ENCODE measurements around the gene HBP1. TPM values are rescaled to one million over a fixed set of nuclear protein-coding genes. Genes with fewer than 3 reads are reported as not detected.
A peak's percentile ranks its signal among the peaks of the same experiment; 100 is the strongest.
"Not testable (repeated sequence)": the region's sequence is repeated elsewhere in the genome, so short reads cannot be mapped to it uniquely, and the experiment has no call there.

HBP1 gene
- polyA plus RNA-seq, 3 donors, result 41.2 to 52.9 (median 44.7) TPM

DNA sequence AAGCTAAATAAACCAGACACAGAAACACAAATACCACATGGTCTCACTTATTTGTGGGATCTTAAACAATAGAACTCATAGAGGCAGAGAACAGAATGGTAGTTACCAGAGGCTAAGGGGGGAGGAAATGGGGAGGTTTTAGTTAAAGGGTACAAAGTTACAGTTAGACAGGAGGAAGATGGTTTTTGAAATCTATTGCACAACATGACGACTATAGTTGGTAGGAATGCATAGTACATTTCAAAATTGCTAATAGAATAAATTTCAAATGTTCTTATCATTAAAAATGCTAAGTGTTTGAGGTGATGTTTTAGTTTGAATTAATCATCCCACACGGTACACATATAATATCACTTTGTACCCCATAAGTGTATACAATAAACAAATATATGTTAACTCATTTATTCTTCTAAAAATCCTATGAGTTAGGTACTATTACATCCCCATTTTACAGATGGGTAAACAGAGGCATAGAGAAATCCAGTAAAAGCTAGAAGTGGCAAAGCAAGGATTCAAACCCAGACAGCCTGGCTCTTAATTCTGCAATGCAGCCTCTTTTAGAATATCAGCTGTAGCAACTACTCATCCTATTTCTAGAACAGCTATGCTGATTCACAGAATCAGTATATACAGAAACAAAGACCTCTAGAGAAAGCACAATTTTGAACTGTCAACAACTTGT, 50.9 kb downstream of the HBP1 start:
- H3K4me1 ChIP-seq (ENCODE audit: control insufficient read depth in 1 of 2, insufficient read depth in 2 of 2, low read length in 2 of 2), result no peaks in the 10 kb centered on the region
- H3K27me3 Mint-ChIP-seq (ENCODE audit: low read depth in 3 of 3), result no peaks in the 10 kb centered on the region
- no peaks in the 10 kb centered on the region for H3K27me3 ChIP-seq (ENCODE audit: control insufficient read depth in 2 of 2, insufficient read depth in 2 of 2, low read length in 2 of 2)
- peaks cover 0 to 9% of the 10 kb centered on the region in 2 donors for H3K9me3 ChIP-seq (replicated peaks in 1 of 2; ENCODE audit: control insufficient read depth in 1 of 2, insufficient read depth in 1 of 2, low read length in 2 of 2)
- no peak overlapping the region for H3K4me2 ChIP-seq (replicated peaks; ENCODE audit: extremely low read depth, low read length, poor library complexity, severe bottlenecking)
- TF ChIP-seq, protein P1, sequence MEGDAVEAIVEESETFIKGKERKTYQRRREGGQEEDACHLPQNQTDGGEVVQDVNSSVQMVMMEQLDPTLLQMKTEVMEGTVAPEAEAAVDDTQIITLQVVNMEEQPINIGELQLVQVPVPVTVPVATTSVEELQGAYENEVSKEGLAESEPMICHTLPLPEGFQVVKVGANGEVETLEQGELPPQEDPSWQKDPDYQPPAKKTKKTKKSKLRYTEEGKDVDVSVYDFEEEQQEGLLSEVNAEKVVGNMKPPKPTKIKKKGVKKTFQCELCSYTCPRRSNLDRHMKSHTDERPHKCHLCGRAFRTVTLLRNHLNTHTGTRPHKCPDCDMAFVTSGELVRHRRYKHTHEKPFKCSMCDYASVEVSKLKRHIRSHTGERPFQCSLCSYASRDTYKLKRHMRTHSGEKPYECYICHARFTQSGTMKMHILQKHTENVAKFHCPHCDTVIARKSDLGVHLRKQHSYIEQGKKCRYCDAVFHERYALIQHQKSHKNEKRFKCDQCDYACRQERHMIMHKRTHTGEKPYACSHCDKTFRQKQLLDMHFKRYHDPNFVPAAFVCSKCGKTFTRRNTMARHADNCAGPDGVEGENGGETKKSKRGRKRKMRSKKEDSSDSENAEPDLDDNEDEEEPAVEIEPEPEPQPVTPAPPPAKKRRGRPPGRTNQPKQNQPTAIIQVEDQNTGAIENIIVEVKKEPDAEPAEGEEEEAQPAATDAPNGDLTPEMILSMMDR (IDR thresholded peaks at IDR 0.05), result no peak
- no peak overlapping the region for H3K4me3 ChIP-seq (replicated peaks in 1 of 3; ENCODE audit: low read depth in 2 of 3, low read length in 3 of 3)
- peaks cover 0 to 6% (median 4%) of the 10 kb centered on the region in 7 donors for H3K9me3 Mint-ChIP-seq
- no peak overlapping the region for H2AFZ ChIP-seq (ENCODE audit: insufficient read depth, low read depth, low read length, poor library complexity, severe bottlenecking)
- peaks cover 26 to 32% of the 10 kb centered on the region in 2 donors for H3K36me3 Mint-ChIP-seq
- no peaks in the 10 kb centered on the region for H4K20me1 ChIP-seq (ENCODE audit: insufficient read depth, low read length)
- intact Hi-C loops (cut with micrococcal nuclease), result no loop called here
- WGBS (ENCODE audit: insufficient coverage), result no CpG with 5 or more reads among the region's 2 CpGs
- no peaks in the 10 kb centered on the region for H3K36me3 ChIP-seq (replicated peaks in 1 of 2; ENCODE audit: control insufficient read depth in 1 of 2, insufficient read depth in 2 of 2, low read length in 2 of 2)
- peaks cover 2% of the 10 kb centered on the region for H3K4me1 Mint-ChIP-seq
- H3K9ac ChIP-seq (ENCODE audit: insufficient read depth, low read length, poor library complexity, severe bottlenecking), result no peak overlapping the region
- no peak overlapping the region for H3K4me3 Mint-ChIP-seq
- H3K27ac ChIP-seq (ENCODE audit: low read depth in 1 of 2, low read length in 2 of 2), result no peak overlapping the region
- no peak overlapping the region for H3K27ac Mint-ChIP-seq
- no peak for DNase-seq
- no peaks in the 10 kb centered on the region for H3K79me2 ChIP-seq (ENCODE audit: insufficient read depth, low read length)

DNA sequence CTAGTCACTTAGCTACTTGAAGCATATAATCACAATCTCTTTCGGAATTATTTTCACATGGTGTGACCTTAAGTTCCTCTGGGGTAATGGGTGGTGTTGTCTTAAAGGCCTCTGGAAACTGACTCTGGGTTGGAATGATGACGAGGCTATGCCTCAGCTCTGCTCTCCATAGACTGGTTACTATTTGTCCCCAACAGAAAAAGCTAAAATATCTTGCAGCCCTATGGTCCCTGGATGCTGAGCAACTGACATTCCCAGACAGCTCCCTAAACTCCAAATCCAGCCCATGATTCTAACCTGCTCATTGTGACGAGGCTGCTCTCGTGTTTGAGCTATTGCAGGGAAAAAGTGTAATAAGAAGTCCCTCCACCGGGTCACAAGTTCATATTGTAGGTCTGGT, 51.6 kb downstream of the HBP1 start:
- H3K79me2 ChIP-seq (ENCODE audit: insufficient read depth, low read length), result no peaks in the 10 kb centered on the region
- Mint-ChIP-seq H3K9me3 (peaks cover 0 to 4% (median 2%) of the 10 kb centered on the region in 7 donors), H3K4me1 (peaks cover 2% of the 10 kb centered on the region), H3K36me3 (peaks cover 24 to 32% of the 10 kb centered on the region in 2 donors), H3K27me3 (ENCODE audit: low read depth in 3 of 3) (no peaks in the 10 kb centered on the region), H3K27ac (peak overlapping the region in 1 of 7 donors; percentile 11), H3K4me3 (no peak overlapping the region)
- H3K36me3 ChIP-seq (replicated peaks in 1 of 2; ENCODE audit: control insufficient read depth in 1 of 2, insufficient read depth in 2 of 2, low read length in 2 of 2), result peaks cover 0 to under 1% of the 10 kb centered on the region in 2 donors
- H3K4me2 ChIP-seq (replicated peaks; ENCODE audit: extremely low read depth, low read length, poor library complexity, severe bottlenecking), result no peak overlapping the region
- intact Hi-C loops (cut with micrococcal nuclease), result no loop called here
- no peak overlapping the region for H3K9ac ChIP-seq (ENCODE audit: insufficient read depth, low read length, poor library complexity, severe bottlenecking)
- no peak for DNase-seq
- no peak overlapping the region for H3K27ac ChIP-seq (ENCODE audit: low read depth in 1 of 2, low read length in 2 of 2)
- H3K9me3 ChIP-seq (replicated peaks in 1 of 2; ENCODE audit: control insufficient read depth in 1 of 2, insufficient read depth in 1 of 2, low read length in 2 of 2), result peaks cover 0 to 5% of the 10 kb centered on the region in 2 donors
- TF ChIP-seq, protein P1 (IDR thresholded peaks at IDR 0.05), result no peak
- no peak overlapping the region for H3K4me3 ChIP-seq (replicated peaks in 1 of 3; ENCODE audit: low read depth in 2 of 3, low read length in 3 of 3)
- no peaks in the 10 kb centered on the region for H4K20me1 ChIP-seq (ENCODE audit: insufficient read depth, low read length)
- no CpG with 5 or more reads among the region's 5 CpGs for WGBS (ENCODE audit: insufficient coverage)
- H2AFZ ChIP-seq (ENCODE audit: insufficient read depth, low read depth, low read length, poor library complexity, severe bottlenecking), result no peak overlapping the region
- no peaks in the 10 kb centered on the region for H3K27me3 ChIP-seq (ENCODE audit: control insufficient read depth in 2 of 2, insufficient read depth in 2 of 2, low read length in 2 of 2)
- H3K4me1 ChIP-seq (ENCODE audit: control insufficient read depth in 1 of 2, insufficient read depth in 2 of 2, low read length in 2 of 2), result no peaks in the 10 kb centered on the region

DNA sequence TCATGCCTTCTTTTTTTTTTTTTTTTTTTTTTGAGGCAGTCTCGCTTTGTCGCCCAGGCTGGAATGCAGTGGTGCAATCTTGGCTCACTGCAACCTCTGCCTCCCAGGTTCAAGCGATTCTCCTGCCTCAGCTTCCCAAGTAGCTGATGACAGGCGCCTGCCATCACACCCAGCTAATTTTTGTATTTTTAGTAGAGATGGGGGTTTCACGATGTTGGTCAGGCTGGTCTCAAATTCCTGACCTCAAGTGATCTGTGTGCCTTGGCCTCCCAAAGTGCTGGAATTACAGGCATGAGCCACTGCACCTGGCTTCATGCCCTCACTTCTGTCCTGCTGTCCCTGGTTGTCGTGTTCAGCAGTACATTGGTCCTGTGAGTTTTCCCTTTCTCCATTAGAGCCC, 52.0 kb downstream of the HBP1 start:
- H3K36me3 ChIP-seq (replicated peaks in 1 of 2; ENCODE audit: control insufficient read depth in 1 of 2, insufficient read depth in 2 of 2, low read length in 2 of 2); H3K27me3 ChIP-seq (ENCODE audit: control insufficient read depth in 2 of 2, insufficient read depth in 2 of 2, low read length in 2 of 2); intact Hi-C loops (cut with micrococcal nuclease); H3K4me3 ChIP-seq (replicated peaks in 1 of 3; ENCODE audit: low read depth in 2 of 3, low read length in 3 of 3); H3K4me2 ChIP-seq (replicated peaks; ENCODE audit: extremely low read depth, low read length, poor library complexity, severe bottlenecking); DNase-seq; H3K4me3 Mint-ChIP-seq; H3K9me3 Mint-ChIP-seq; H2AFZ ChIP-seq (ENCODE audit: insufficient read depth, low read depth, low read length, poor library complexity, severe bottlenecking); H3K9ac ChIP-seq (ENCODE audit: insufficient read depth, low read length, poor library complexity, severe bottlenecking); H4K20me1 ChIP-seq (ENCODE audit: insufficient read depth, low read length); H3K27ac ChIP-seq (ENCODE audit: low read depth in 1 of 2, low read length in 2 of 2); H3K27ac Mint-ChIP-seq; H3K79me2 ChIP-seq (ENCODE audit: insufficient read depth, low read length); H3K27me3 Mint-ChIP-seq (ENCODE audit: low read depth in 3 of 3); H3K4me1 Mint-ChIP-seq; H3K9me3 ChIP-seq (replicated peaks in 1 of 2; ENCODE audit: control insufficient read depth in 1 of 2, insufficient read depth in 1 of 2, low read length in 2 of 2); H3K4me1 ChIP-seq (ENCODE audit: control insufficient read depth in 1 of 2, insufficient read depth in 2 of 2, low read length in 2 of 2): not testable (repeated sequence)
- H3K36me3 Mint-ChIP-seq, result peaks cover 27 to 31% of the 10 kb centered on the region in 2 donors
- WGBS (ENCODE audit: insufficient coverage), result no CpG with 5 or more reads among the region's 6 CpGs
